Lung (tissue), 12 donors: ENCODE results near the gene SURF6. TPM values are rescaled to one million over a fixed set of nuclear protein-coding genes. Genes with fewer than 3 reads are reported as not detected.
"Not testable (repeated sequence)": the region's sequence is repeated elsewhere in the genome, so short reads cannot be mapped to it uniquely, and the experiment has no call there.

Experiments used
- ATAC-seq: fragments of 200-7000 bp; cut with Tn5 transposase; one replicate; pipeline ENCODE4 v1.9.1; 2020; ENCODE audit warnings: moderate number of reproducible peaks; ENCODE audit not compliant: insufficient read depth, low FRiP score
- DNase-seq, 3 donors: peaks; one replicate each; pipeline ENCODE4 v3.0.0-alpha.2; 2013 to 2017
- H3K27ac ChIP-seq, 2 donors: one replicate each; pipeline ENCODE4 v1.5.1; 2013; ENCODE audit warnings: mild to moderate bottlenecking in 2 of 2, moderate library complexity in 2 of 2, control low read depth in 1 of 2, inconsistent platforms in 1 of 2, low read depth in 1 of 2, low read length in 1 of 2
- H3K27me3 ChIP-seq, 3 donors: one replicate each; pipeline ENCODE4 v1.5.1; 2013; ENCODE audit warnings: low read length in 2 of 3; ENCODE audit not compliant: control insufficient read depth in 3 of 3, insufficient read depth in 3 of 3
- H3K36me3 ChIP-seq, 4 donors: one replicate each; pipeline ENCODE4 v1.5.1; 2013; ENCODE audit warnings: low read length in 4 of 4, mild to moderate bottlenecking in 1 of 4, moderate library complexity in 1 of 4; ENCODE audit not compliant: control insufficient read depth in 4 of 4, insufficient read depth in 4 of 4
- H3K4me1 ChIP-seq, 5 donors: one replicate each; pipeline ENCODE4 v1.5.1; 2013; ENCODE audit warnings: low read length in 5 of 5, mild to moderate bottlenecking in 2 of 5, moderate library complexity in 1 of 5; ENCODE audit not compliant: control insufficient read depth in 5 of 5, insufficient read depth in 5 of 5
- H3K4me3 ChIP-seq: one replicate; pipeline ENCODE4 v1.5.1; 2013; ENCODE audit warnings: mild to moderate bottlenecking, control low read depth, moderate library complexity
- H3K9ac ChIP-seq, 2 donors: one replicate each; pipeline ENCODE4 v1.5.1; 2013; ENCODE audit warnings: low read length in 2 of 2, control low read depth in 1 of 2; ENCODE audit not compliant: insufficient read depth in 1 of 2
- H3K9me3 ChIP-seq, 4 donors: one replicate each; pipeline ENCODE4 v1.5.1; 2013; ENCODE audit warnings: low read length in 3 of 4, mild to moderate bottlenecking in 1 of 4, moderate library complexity in 1 of 4; ENCODE audit not compliant: control insufficient read depth in 4 of 4, insufficient read depth in 3 of 4
- CTCF ChIP-seq: IDR thresholded peaks from 2 replicates; pipeline ENCODE4 v1.5.1; 2012; ENCODE audit warnings: mild to moderate bottlenecking; ENCODE audit errors: control extremely low read depth, extremely low read depth
- WGBS, 2 donors: extraction: QIAGEN DNeasy Blood & Tissue Kit; methylation state at CpG; one replicate each; pipeline ENCODE4 v1.1.7; 2013; 5-methylcytosine and 5-hydroxymethylcytosine counted together
- polyA plus RNA-seq, 2 donors: library from polyadenylated mRNA; stranded (reverse); fragments of 200-250 nt; gene quantifications; one replicate each; pipeline ENCODE4 v1.2.1, GENCODE V29; 2013
- total RNA-seq, 2 donors: library from RNA; depleted of rRNA in 1 of 2; stranded (reverse); fragments of >200 nt in 1 of 2; gene quantifications; one replicate each; pipeline ENCODE4 v1.2.1, GENCODE V29; 2014 to 2021
- donor health status: control.
- donor health status: control.
- donor health status: Bipolar disorder and iron deficiency.
- donor health status: healthy.
- donor health status: DM: yes; HTN: yes; CAD: no.

SURF6 gene
- total and polyA plus RNA-seq, 4 donors, result 13.7 to 25.6 (median 23.8) TPM

- WGBS, 2 donors, result 79% methylated on average over 13 of the region's 13 CpGs
- TF ChIP-seq CTCF, result no peak
- H3K9ac ChIP-seq, result no peak overlapping the region
- H3K4me3 ChIP-seq, result no peak overlapping the region
- peaks cover 0 to 2% (median 0%) of the 10 kb centered on the region in 3 donors for H3K27me3 ChIP-seq
- ATAC-seq, result no peak
- H3K36me3 ChIP-seq, result no peaks in the 10 kb centered on the region
- H3K27ac ChIP-seq, result no peak overlapping the region
- no peaks in the 10 kb centered on the region for H3K9me3 ChIP-seq
- no peak for DNase-seq
- peaks cover 0 to 2% (median 0%) of the 10 kb centered on the region in 5 donors for H3K4me1 ChIP-seq
Observed at GRCh38 chr9:133304158-133304470, 31.9 kb downstream of the SURF6 start.

- WGBS, 2 donors, result 82 to 83% methylated on average over 25 to 26 of the region's 26 CpGs
- H3K36me3 ChIP-seq, result no peaks in the 10 kb centered on the region
- peaks cover 0 to 2% (median 0%) of the 10 kb centered on the region in 5 donors for H3K4me1 ChIP-seq
Observed at GRCh38 chr9:133303266-133304157, 32.5 kb downstream of the SURF6 start.

GRCh38 chr9:133301253-133302230 lies 34.4 kb downstream of the SURF6 start:
- no peak overlapping the region for H3K27ac ChIP-seq
- no peak overlapping the region for H3K9ac ChIP-seq
- ATAC-seq, result no peak
- no peak for DNase-seq
- H3K36me3 ChIP-seq, result no peaks in the 10 kb centered on the region
- H3K4me1 ChIP-seq, result peaks cover 0 to 2% (median 0%) of the 10 kb centered on the region in 5 donors
- no peaks in the 10 kb centered on the region for H3K9me3 ChIP-seq
- no peaks in the 10 kb centered on the region for H3K27me3 ChIP-seq
- TF ChIP-seq CTCF, result no peak
- H3K4me3 ChIP-seq, result no peak overlapping the region
- 84 to 90% methylated on average over 13 of the region's 13 CpGs for whole genome bisulfite sequencing, 2 donors

More at GRCh38 chr9:133303266-133304157, 32.5 kb downstream of the SURF6 start:
- Histone ChIP-seq H3K27ac (no peak overlapping the region), H3K9ac (no peak overlapping the region), H3K4me3 (no peak overlapping the region), H3K27me3 (peaks cover 0 to 2% (median 0%) of the 10 kb centered on the region in 3 donors), H3K9me3 (no peaks in the 10 kb centered on the region)
- ATAC-seq, result no peak
- DNase-seq, result no peak
- TF ChIP-seq CTCF, result no peak

GRCh38 chr9:133299996-133300395 lies 36.0 kb downstream of the SURF6 start:
- WGBS, 2 donors, result 62 to 78% methylated on average over 16 of the region's 16 CpGs
- not testable (repeated sequence) for DNase-seq, ATAC-seq, H3K4me1 ChIP-seq, H3K9me3 ChIP-seq, H3K36me3 ChIP-seq, H3K27ac ChIP-seq, H3K9ac ChIP-seq, H3K27me3 ChIP-seq, H3K4me3 ChIP-seq
